Measurements from ENCODE around the gene VCL.

DNA sequence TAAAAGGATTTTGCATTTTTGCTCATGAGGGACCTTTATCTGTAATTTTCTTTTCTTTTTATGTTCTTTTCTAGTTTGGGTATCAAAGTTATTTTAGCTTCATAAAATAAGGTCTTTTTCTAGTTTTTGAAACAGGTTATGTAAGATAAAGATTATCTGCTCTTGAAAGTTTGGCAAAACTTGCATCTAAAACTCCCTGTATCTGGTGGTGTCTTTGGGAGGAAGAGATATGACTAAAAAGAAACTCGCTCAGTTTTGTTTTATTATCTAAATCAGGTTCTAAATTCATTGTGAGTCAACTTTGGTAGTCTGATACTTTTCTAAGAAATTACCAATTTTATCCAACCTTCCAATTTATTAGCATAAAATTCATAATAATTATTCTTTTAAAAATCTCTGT, 55.1 kb downstream of the VCL start:
- TF ChIP-seq POLR2A (IDR thresholded peaks at IDR 0.05), result no peak
- TF ChIP-seq, protein P1, sequence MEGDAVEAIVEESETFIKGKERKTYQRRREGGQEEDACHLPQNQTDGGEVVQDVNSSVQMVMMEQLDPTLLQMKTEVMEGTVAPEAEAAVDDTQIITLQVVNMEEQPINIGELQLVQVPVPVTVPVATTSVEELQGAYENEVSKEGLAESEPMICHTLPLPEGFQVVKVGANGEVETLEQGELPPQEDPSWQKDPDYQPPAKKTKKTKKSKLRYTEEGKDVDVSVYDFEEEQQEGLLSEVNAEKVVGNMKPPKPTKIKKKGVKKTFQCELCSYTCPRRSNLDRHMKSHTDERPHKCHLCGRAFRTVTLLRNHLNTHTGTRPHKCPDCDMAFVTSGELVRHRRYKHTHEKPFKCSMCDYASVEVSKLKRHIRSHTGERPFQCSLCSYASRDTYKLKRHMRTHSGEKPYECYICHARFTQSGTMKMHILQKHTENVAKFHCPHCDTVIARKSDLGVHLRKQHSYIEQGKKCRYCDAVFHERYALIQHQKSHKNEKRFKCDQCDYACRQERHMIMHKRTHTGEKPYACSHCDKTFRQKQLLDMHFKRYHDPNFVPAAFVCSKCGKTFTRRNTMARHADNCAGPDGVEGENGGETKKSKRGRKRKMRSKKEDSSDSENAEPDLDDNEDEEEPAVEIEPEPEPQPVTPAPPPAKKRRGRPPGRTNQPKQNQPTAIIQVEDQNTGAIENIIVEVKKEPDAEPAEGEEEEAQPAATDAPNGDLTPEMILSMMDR (IDR thresholded peaks at IDR 0.05), result no peak

Measured in vagina (tissue), 2 donors.